HepG2 (cell line): ENCODE data around the gene ATP6V0A1. TPM values are rescaled to one million over a fixed set of nuclear protein-coding genes. Genes with fewer than 3 reads are reported as not detected.

Experiments used
- ATM ChIP-seq: fragments of 450-650 bp; IDR thresholded peaks from 2 replicates; pipeline ENCODE4 v1.7.1; 2017; ENCODE audit warnings: mild to moderate bottlenecking, borderline replicate concordance
- DRAP1 ChIP-seq: IDR thresholded peaks from 2 replicates; pipeline ENCODE4 v1.6.1; 2016; ENCODE audit warnings: missing genetic modification reagents, missing compliant biosample characterization
- GATA4 ChIP-seq: sonication (generic); IDR thresholded peaks from 2 replicates; pipeline ENCODE4 v1.6.1; 2016; ENCODE audit warnings: antibody characterized with exemption, low read depth, borderline replicate concordance
- HNF4G ChIP-seq, 2 experiments: sonication (generic) in 1 of 2; formaldehyde crosslinking in 1 of 2; IDR thresholded peaks; 2 replicates each; pipeline versions ENCODE4 v1.4.0 to v1.6.1; 2011 to 2020; ENCODE audit warnings: borderline replicate concordance in 2 of 2, low read depth in 2 of 2, mild to moderate bottlenecking in 2 of 2, low read length in 1 of 2, missing genetic modification reagents in 1 of 2, moderate library complexity in 1 of 2
- HNRNPK ChIP-seq: fragments of 200-400 bp; formaldehyde crosslinking; IDR thresholded peaks from 2 replicates; pipeline ENCODE4 v1.6.1; 2018; ENCODE audit warnings: low read length, low read depth, moderate library complexity, mild to moderate bottlenecking; ENCODE audit not compliant: poor library complexity, severe bottlenecking
- JARID2 ChIP-seq: sonication (generic); formaldehyde crosslinking; IDR thresholded peaks from 2 replicates; pipeline ENCODE4 v1.8.1; 2023; ENCODE audit warnings: missing genetic modification reagents, inconsistent platforms; ENCODE audit not compliant: insufficient replicate concordance
- MTERF4 ChIP-seq: sonication (generic); formaldehyde crosslinking; IDR thresholded peaks from 2 replicates; pipeline ENCODE4 v1.8.0; 2023; ENCODE audit warnings: mild to moderate bottlenecking, missing genetic modification reagents
- MXD4 ChIP-seq: IDR thresholded peaks from 2 replicates; pipeline ENCODE4 v1.6.1; 2016; ENCODE audit warnings: mild to moderate bottlenecking, missing biosample characterization, missing genetic modification reagents
- NONO ChIP-seq, 2 experiments: fragments of 450-650 bp in 1 of 2; sonication (generic) in 1 of 2; formaldehyde crosslinking in 1 of 2; IDR thresholded peaks in 1 of 2; conservative IDR thresholded peaks in 1 of 2; 2 replicates each; pipeline versions ENCODE4 v1.6.1 to v1.8.0; 2017 to 2022; ENCODE audit warnings: mild to moderate bottlenecking in 1 of 2, missing genetic modification reagents in 1 of 2, moderate library complexity in 1 of 2
- ONECUT2 ChIP-seq: sonication (generic); formaldehyde crosslinking; IDR thresholded peaks from 2 replicates; pipeline ENCODE4 v1.4.0; 2020; ENCODE audit warnings: missing genetic modification reagents
- PHF21A ChIP-seq: sonication (generic); formaldehyde crosslinking; IDR thresholded peaks from 2 replicates; pipeline ENCODE4 v1.5.0; 2020; ENCODE audit warnings: mild to moderate bottlenecking, missing genetic modification reagents
- POLR2A ChIP-seq, 2 experiments: IDR thresholded peaks; 2 replicates each; pipeline ENCODE4 v1.6.1; 2011; ENCODE audit warnings: low read depth in 2 of 2, low read length in 2 of 2, mild to moderate bottlenecking in 1 of 2, moderate library complexity in 1 of 2; ENCODE audit not compliant: insufficient read depth in 1 of 2
- RARA ChIP-seq: IDR thresholded peaks from 2 replicates; pipeline ENCODE4 v1.6.1; 2016; ENCODE audit warnings: missing genetic modification reagents, missing compliant biosample characterization
- ZBTB2 ChIP-seq: sonication (generic); formaldehyde crosslinking; IDR thresholded peaks from 2 replicates; pipeline ENCODE4 v1.8.0; 2022; ENCODE audit warnings: low read depth, missing genetic modification reagents
- ZNF232 ChIP-seq: sonication (generic); formaldehyde crosslinking; IDR thresholded peaks from 2 replicates; pipeline ENCODE4 v1.4.0; 2020; ENCODE audit warnings: missing genetic modification reagents, borderline replicate concordance
- ZNF234 ChIP-seq: sonication (generic); formaldehyde crosslinking; conservative IDR thresholded peaks from 2 replicates; pipeline ENCODE4 v1.5.1; 2020; ENCODE audit warnings: mild to moderate bottlenecking, missing genetic modification reagents
- ZNF414 ChIP-seq: sonication (generic); formaldehyde crosslinking; IDR thresholded peaks from 2 replicates; pipeline ENCODE4 v1.5.0; 2020; ENCODE audit warnings: missing genetic modification reagents
- ZNF577 ChIP-seq: sonication (generic); formaldehyde crosslinking; IDR thresholded peaks from 2 replicates; pipeline ENCODE4 v1.4.0; 2020; ENCODE audit warnings: mild to moderate bottlenecking, low read depth, missing genetic modification reagents, borderline replicate concordance
- ZNF609 ChIP-seq: sonication (generic); formaldehyde crosslinking; IDR thresholded peaks from 2 replicates; pipeline ENCODE4 v1.4.0; 2020; ENCODE audit warnings: mild to moderate bottlenecking, missing genetic modification reagents, borderline replicate concordance
- ZNF766 ChIP-seq: sonication (generic); formaldehyde crosslinking; IDR thresholded peaks from 2 replicates; pipeline ENCODE4 v1.5.0; 2020; ENCODE audit warnings: missing genetic modification reagents, borderline replicate concordance
- ZSCAN9 ChIP-seq: IDR thresholded peaks from 2 replicates; pipeline ENCODE4 v1.6.1; 2016; ENCODE audit warnings: borderline replicate concordance
- polyA plus RNA-seq, 8 experiments: library from polyadenylated mRNA; depleted of rRNA in 3 of 8; stranded (reverse) in 7 of 8; unstranded in 1 of 8; fragments of >200 nt; fragmentation: Illumina TruSeq in 4 of 8; extraction: Trizol in 4 of 8; gene quantifications; 2 replicates each; pipeline versions ENCODE4 v1.2.1 to v1.2.3, GENCODE V29; 2011 to 2016; ENCODE audit warnings: low read depth in 4 of 8, missing spikeins in 1 of 8, mixed read lengths in 1 of 8; ENCODE audit not compliant: insufficient read depth in 1 of 8
- total RNA-seq, 5 experiments: library from RNA; depleted of rRNA; stranded (reverse); fragments of >200 nt; fragmentation: Illumina TruSeq; extraction: Trizol; gene quantifications; 2 replicates each; pipeline ENCODE4 v1.2.3, GENCODE V29; 2016; ENCODE audit warnings: low read depth in 1 of 5

The ATP6V0A1 gene
- total and polyA plus RNA-seq, 2 of the 13 experiments (the other 11 are each of a cell fraction or from before 2014, with no cell fraction given): 27.9 to 54.1 TPM

GRCh38 chr17:42544874-42545283 is 86.2 kb downstream of the ATP6V0A1 start (continued):
- no peak for TF ChIP-seq MTERF4 (CRISPR knock-in tag)
- no peak for TF ChIP-seq ATM
- no peak for TF ChIP-seq HNF4G (IDR thresholded peaks at IDR 0.05; ENCODE audit: borderline replicate concordance, low read depth, low read length)
- TF ChIP-seq HNF4G (CRISPR knock-in tag; IDR thresholded peaks at IDR 0.05; ENCODE audit: borderline replicate concordance, low read depth): no peak
- 0 out of 2 replicates have a peak, but pooled peaks have one; percentile 22 for TF ChIP-seq DRAP1
- no peak for TF ChIP-seq ZNF577
- TF ChIP-seq POLR2A (IDR thresholded peaks at IDR 0.05; ENCODE audit: insufficient read depth in 1 of 2, low read depth in 2 of 2, low read length in 2 of 2): peak in 1 of 2 experiments; percentile 58; a peak in 2 of 4 replicates
- TF ChIP-seq ZNF232 (CRISPR knock-in tag): no peak
- TF ChIP-seq MXD4 (CRISPR knock-in tag): no peak
- TF ChIP-seq ZNF414 (CRISPR knock-in tag): no peak
- no peak for TF ChIP-seq ONECUT2
- no peak for TF ChIP-seq NONO (IDR thresholded peaks at IDR 0.05)
- TF ChIP-seq NONO (CRISPR knock-in tag; conservative IDR thresholded peaks at IDR 0.05): no peak
- TF ChIP-seq ZBTB2 (CRISPR knock-in tag): no peak
- TF ChIP-seq ZNF234 (CRISPR knock-in tag): no peak
- TF ChIP-seq JARID2 (CRISPR knock-in tag): no peak
- no peak for TF ChIP-seq ZNF609
- no peak for TF ChIP-seq ZNF766 (CRISPR knock-in tag)
- peak; percentile 82 for TF ChIP-seq RARA (CRISPR knock-in tag)
- peak; percentile 64; the same call in 1 of the 2 replicates for TF ChIP-seq PHF21A (CRISPR knock-in tag)
- TF ChIP-seq GATA4: no peak
- TF ChIP-seq ZSCAN9 (CRISPR knock-in tag): no peak
- no peak for TF ChIP-seq HNRNPK
